ENCODE measurements around the gene ARHGAP23.
"Not testable (repeated sequence)": the region's sequence is repeated elsewhere in the genome, so short reads cannot be mapped to it uniquely, and the experiment has no call there.

DNA sequence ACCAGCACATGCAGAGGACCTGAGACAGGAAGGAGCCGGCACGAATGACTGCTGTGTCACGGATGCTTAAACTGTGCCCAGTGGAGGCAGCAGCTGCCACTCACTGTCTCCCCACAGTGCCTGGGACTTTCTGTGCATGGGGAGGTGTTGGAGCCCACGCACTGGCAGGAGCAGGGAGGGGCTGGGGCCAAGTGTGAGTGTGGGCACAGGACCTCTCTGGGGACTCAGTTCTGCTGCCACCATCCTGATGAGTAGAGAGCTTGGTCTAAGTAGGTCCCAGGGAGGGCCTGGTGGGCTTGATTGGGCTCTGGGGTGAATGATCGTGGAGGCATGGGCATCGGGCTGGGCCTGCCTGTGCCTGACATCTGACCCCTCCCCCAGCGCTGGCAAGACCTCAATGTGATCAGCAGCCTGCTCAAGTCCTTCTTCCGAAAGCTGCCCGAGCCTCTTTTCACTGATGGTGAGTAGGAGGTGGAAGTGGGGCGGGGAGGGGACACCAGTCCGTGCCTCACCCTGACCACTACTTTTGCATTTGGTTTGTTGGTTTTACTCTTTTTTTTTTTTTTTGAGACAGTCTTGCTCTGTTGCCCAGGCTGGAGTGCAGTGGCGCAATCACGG, 57.5 kb downstream of the ARHGAP23 start:
- TF ChIP-seq, protein P1, sequence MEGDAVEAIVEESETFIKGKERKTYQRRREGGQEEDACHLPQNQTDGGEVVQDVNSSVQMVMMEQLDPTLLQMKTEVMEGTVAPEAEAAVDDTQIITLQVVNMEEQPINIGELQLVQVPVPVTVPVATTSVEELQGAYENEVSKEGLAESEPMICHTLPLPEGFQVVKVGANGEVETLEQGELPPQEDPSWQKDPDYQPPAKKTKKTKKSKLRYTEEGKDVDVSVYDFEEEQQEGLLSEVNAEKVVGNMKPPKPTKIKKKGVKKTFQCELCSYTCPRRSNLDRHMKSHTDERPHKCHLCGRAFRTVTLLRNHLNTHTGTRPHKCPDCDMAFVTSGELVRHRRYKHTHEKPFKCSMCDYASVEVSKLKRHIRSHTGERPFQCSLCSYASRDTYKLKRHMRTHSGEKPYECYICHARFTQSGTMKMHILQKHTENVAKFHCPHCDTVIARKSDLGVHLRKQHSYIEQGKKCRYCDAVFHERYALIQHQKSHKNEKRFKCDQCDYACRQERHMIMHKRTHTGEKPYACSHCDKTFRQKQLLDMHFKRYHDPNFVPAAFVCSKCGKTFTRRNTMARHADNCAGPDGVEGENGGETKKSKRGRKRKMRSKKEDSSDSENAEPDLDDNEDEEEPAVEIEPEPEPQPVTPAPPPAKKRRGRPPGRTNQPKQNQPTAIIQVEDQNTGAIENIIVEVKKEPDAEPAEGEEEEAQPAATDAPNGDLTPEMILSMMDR (conservative IDR thresholded peaks at IDR 0.05): not testable (repeated sequence)
- not testable (repeated sequence) for TF ChIP-seq EZH2 (IDR thresholded peaks at IDR 0.05; ENCODE audit: low read depth)
